ENCODE data around the gene EPHA7.

The EPHA7 gene

GRCh38 chr6:93322651-93323050 is 96.7 kb downstream of the EPHA7 start:
- DNase-seq, result no peak

- DNase-seq, result no peak
Observed at GRCh38 chr6:93319304-93319703, 100.1 kb downstream of the EPHA7 start.

- peak; percentile 9 for DNase-seq
Observed at GRCh38 chr6:93318121-93318520, 101.2 kb downstream of the EPHA7 start.

- DNase-seq, result no peak
Observed at GRCh38 chr6:93317592-93317991, 101.8 kb downstream of the EPHA7 start.

GRCh38 chr6:93307505-93308409 is 111.6 kb downstream of the EPHA7 start:
- DNase-seq, result no peak

GRCh38 chr6:93305088-93305487 is 114.3 kb downstream of the EPHA7 start:
- DNase-seq, result no peak

GRCh38 chr6:93304505-93304904 is 114.9 kb downstream of the EPHA7 start:
- no peak for DNase-seq

- no peak for DNase-seq
Observed at GRCh38 chr6:93300661-93301060, 118.7 kb downstream of the EPHA7 start.

- DNase-seq, result no peak
Observed at GRCh38 chr6:93299622-93300021, 119.7 kb downstream of the EPHA7 start.

- no peak for DNase-seq
Observed at GRCh38 chr6:93295631-93296030, 123.7 kb downstream of the EPHA7 start.

GRCh38 chr6:93294879-93295278 is 124.5 kb downstream of the EPHA7 start:
- DNase-seq, result no peak

- no peak for DNase-seq
Observed at GRCh38 chr6:93293872-93294271, 125.5 kb downstream of the EPHA7 start.

- no peak for DNase-seq
Observed at GRCh38 chr6:93293460-93293859, 125.9 kb downstream of the EPHA7 start.

- DNase-seq, result no peak
Observed at GRCh38 chr6:93282521-93283031, 136.8 kb downstream of the EPHA7 start.

- no peak for DNase-seq
Observed at GRCh38 chr6:93278241-93278640, 141.1 kb downstream of the EPHA7 start.

GRCh38 chr6:93272896-93273295 is 146.5 kb downstream of the EPHA7 start:
- DNase-seq, result no peak

GRCh38 chr6:93272211-93272610 is 147.1 kb downstream of the EPHA7 start:
- no peak for DNase-seq

- no peak for DNase-seq
Observed at GRCh38 chr6:93266116-93266817, 153.1 kb downstream of the EPHA7 start.

GRCh38 chr6:93260881-93261280 is 158.5 kb downstream of the EPHA7 start:
- no peak for DNase-seq

GRCh38 chr6:93259332-93259731 is 160.0 kb downstream of the EPHA7 start:
- DNase-seq, result no peak

GRCh38 chr6:93252930-93253329 is 166.4 kb downstream of the EPHA7 start:
- no peak for DNase-seq

GRCh38 chr6:93248631-93249030 is 170.7 kb downstream of the EPHA7 start:
- DNase-seq, result no peak

- DNase-seq, result no peak
Observed at GRCh38 chr6:93243231-93243778, 176.1 kb downstream of the EPHA7 start.

GRCh38 chr6:93242049-93242448 is 177.3 kb downstream of the EPHA7 start:
- no peak for DNase-seq
